Measurements from ENCODE around the gene EDN2. TPM values are rescaled to one million over a fixed set of nuclear protein-coding genes. Genes with fewer than 3 reads are reported as not detected.

EDN2 gene
- total and polyA plus RNA-seq, 2 donors (not counting 1 experiment from before 2014, with no cell fraction given), result not detected

DNA sequence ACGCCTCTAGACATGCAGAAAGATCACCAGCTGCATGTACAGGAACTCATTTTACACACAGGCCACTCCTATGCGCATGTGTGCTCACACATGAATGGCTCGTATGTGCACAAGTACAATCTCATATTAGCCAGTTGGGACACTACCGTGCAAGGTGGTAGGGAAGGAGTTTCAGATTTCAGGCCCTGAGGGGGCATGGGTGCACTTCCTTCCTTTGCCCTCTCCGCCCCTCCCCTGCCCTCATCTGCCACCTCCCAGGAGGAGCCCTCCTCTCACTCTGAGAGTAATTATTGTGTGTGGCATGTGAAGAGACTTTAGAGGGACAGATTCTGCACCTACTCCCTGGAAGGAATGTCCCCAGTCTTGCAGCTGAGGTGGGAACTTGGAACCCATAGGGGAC, 14.8 kb downstream of the EDN2 start:
- no peaks in the 10 kb centered on the region for H3K9me3 Mint-ChIP-seq (ENCODE audit: insufficient read depth)
- DNase-seq (no peak), ATAC-seq (ENCODE audit: low read depth) (no peak)
- 80% methylated on average over 1 of the region's 5 CpGs for WGBS (ENCODE audit: insufficient coverage)
- H3K79me2 ChIP-seq (ENCODE audit: control insufficient read depth, insufficient read depth, low read length), result no peaks in the 10 kb centered on the region
- no peak overlapping the region for H3K4me2 ChIP-seq (replicated peaks; ENCODE audit: low read depth, low read length, poor library complexity, severe bottlenecking)
- no peaks in the 10 kb centered on the region for H3K9me3 ChIP-seq (ENCODE audit: control extremely low read depth in 1 of 3, control insufficient read depth in 2 of 3, insufficient read depth in 1 of 3, low read length in 2 of 3)
- H3K27ac Mint-ChIP-seq, result no peak overlapping the region
- intact Hi-C loops (cut with micrococcal nuclease), result no loop called here
- H3K4me1 ChIP-seq (ENCODE audit: control insufficient read depth in 2 of 2, insufficient read depth in 2 of 2, low read length in 2 of 2), result no peaks in the 10 kb centered on the region
- H4K20me1 ChIP-seq (ENCODE audit: control insufficient read depth, insufficient read depth, low read length, poor library complexity, severe bottlenecking), result no peaks in the 10 kb centered on the region
- peaks cover 0 to 3% (median 0%) of the 10 kb centered on the region in 4 experiments for H3K27me3 ChIP-seq (replicated peaks in 1 of 4; ENCODE audit: control extremely low read depth in 1 of 4, control insufficient read depth in 3 of 4, insufficient read depth in 4 of 4, low read length in 3 of 4)
- H3K36me3 ChIP-seq (replicated peaks in 1 of 2; ENCODE audit: control extremely low read depth in 1 of 2, control insufficient read depth in 1 of 2, extremely low read depth in 1 of 2, insufficient read depth in 2 of 2, low read length in 1 of 2), result no peaks in the 10 kb centered on the region
- H3K4me3 ChIP-seq (ENCODE audit: control extremely low read depth in 1 of 5, extremely low read depth in 1 of 5, insufficient read depth in 1 of 5, low read depth in 2 of 5, low read length in 4 of 5), result no peak overlapping the region
- no peak overlapping the region for H3K9ac ChIP-seq (ENCODE audit: low read length)
- H3K4me3 Mint-ChIP-seq, result no peak overlapping the region
- no peak overlapping the region for H3K27ac ChIP-seq (ENCODE audit: low read length in 2 of 2)
- H2AFZ ChIP-seq (ENCODE audit: insufficient read depth, low read depth, low read length, poor library complexity, severe bottlenecking), result no peak overlapping the region
- ChIA-PET CTCF (no interaction called here), POLR2A (no interaction called here)
- no peaks in the 10 kb centered on the region for H3K4me1 Mint-ChIP-seq
- peaks cover 13% of the 10 kb centered on the region for H3K27me3 Mint-ChIP-seq
- TF ChIP-seq CTCF (IDR thresholded peaks at IDR 0.05) (no peak), EZH2 (IDR thresholded peaks at IDR 0.05; ENCODE audit: borderline replicate concordance, insufficient read depth, low read depth, low read length, poor library complexity, severe bottlenecking) (no peak)

- no peaks in the 10 kb centered on the region for H3K9me3 ChIP-seq (ENCODE audit: control extremely low read depth in 1 of 3, control insufficient read depth in 2 of 3, insufficient read depth in 1 of 3, low read length in 2 of 3)
- DNase-seq, result no peak
- no peaks in the 10 kb centered on the region for H3K36me3 ChIP-seq (replicated peaks in 1 of 2; ENCODE audit: control extremely low read depth in 1 of 2, control insufficient read depth in 1 of 2, extremely low read depth in 1 of 2, insufficient read depth in 2 of 2, low read length in 1 of 2)
- no peak for ATAC-seq (ENCODE audit: low read depth)
- H3K4me2 ChIP-seq (replicated peaks; ENCODE audit: low read depth, low read length, poor library complexity, severe bottlenecking), result no peak overlapping the region
- 92% methylated on average over 11 of the region's 12 CpGs for WGBS (ENCODE audit: insufficient coverage)
- Mint-ChIP-seq H3K4me1 (no peaks in the 10 kb centered on the region), H3K4me3 (no peak overlapping the region), H3K27ac (no peak overlapping the region), H3K27me3 (peaks cover 13% of the 10 kb centered on the region), H3K9me3 (ENCODE audit: insufficient read depth) (no peaks in the 10 kb centered on the region)
- TF ChIP-seq EZH2 (IDR thresholded peaks at IDR 0.05; ENCODE audit: borderline replicate concordance, insufficient read depth, low read depth, low read length, poor library complexity, severe bottlenecking) (no peak), CTCF (IDR thresholded peaks at IDR 0.05) (no peak)
- no peaks in the 10 kb centered on the region for H3K4me1 ChIP-seq (ENCODE audit: control insufficient read depth in 2 of 2, insufficient read depth in 2 of 2, low read length in 2 of 2)
- no peak overlapping the region for H2AFZ ChIP-seq (ENCODE audit: insufficient read depth, low read depth, low read length, poor library complexity, severe bottlenecking)
- no peaks in the 10 kb centered on the region for H3K79me2 ChIP-seq (ENCODE audit: control insufficient read depth, insufficient read depth, low read length)
- no peak overlapping the region for H3K9ac ChIP-seq (ENCODE audit: low read length)
- ChIA-PET CTCF (no interaction called here), POLR2A (no interaction called here)
- no peak overlapping the region for H3K27ac ChIP-seq (ENCODE audit: low read length in 2 of 2)
- peaks cover 0 to 3% (median 0%) of the 10 kb centered on the region in 4 experiments for H3K27me3 ChIP-seq (replicated peaks in 1 of 4; ENCODE audit: control extremely low read depth in 1 of 4, control insufficient read depth in 3 of 4, insufficient read depth in 4 of 4, low read length in 3 of 4)
- H4K20me1 ChIP-seq (ENCODE audit: control insufficient read depth, insufficient read depth, low read length, poor library complexity, severe bottlenecking), result no peaks in the 10 kb centered on the region
- intact Hi-C loops (cut with micrococcal nuclease), result no loop called here
- H3K4me3 ChIP-seq (ENCODE audit: control extremely low read depth in 1 of 5, extremely low read depth in 1 of 5, insufficient read depth in 1 of 5, low read depth in 2 of 5, low read length in 4 of 5), result no peak overlapping the region
Observed at GRCh38 chr1:41468122-41468762, 16.2 kb downstream of the EDN2 start.

All from B cell (primary cell).